Measurements from ENCODE around the gene GALNT3.

GRCh38 chr2:165720511-165720910 is 73.5 kb downstream of the GALNT3 start:
- TF ChIP-seq POLR2A (IDR thresholded peaks at IDR 0.05; ENCODE audit: control extremely low read depth in 1 of 2, low read depth in 2 of 2, low read length in 2 of 2) (no peak), CTCF (IDR thresholded peaks at IDR 0.05; ENCODE audit: control extremely low read depth in 1 of 3, insufficient read depth in 1 of 3, low read depth in 1 of 3, low read length in 3 of 3) (no peak), EZH2 (IDR thresholded peaks at IDR 0.05; ENCODE audit: low read depth, low read length, severe bottlenecking) (no peak), E2F6 (IDR thresholded peaks at IDR 0.05) (no peak), CEBPB (IDR thresholded peaks at IDR 0.05; ENCODE audit: low read depth, low read length) (no peak), TCF12 (IDR thresholded peaks at IDR 0.05; ENCODE audit: low read depth, low read length) (no peak), CHD2 (IDR thresholded peaks at IDR 0.05; ENCODE audit: low read length) (no peak), POLR2AphosphoS5 (IDR thresholded peaks at IDR 0.05; ENCODE audit: low read depth, low read length) (no peak), SIN3A (conservative IDR thresholded peaks at IDR 0.05 in 1 of 2, IDR thresholded peaks at IDR 0.05 in 1 of 2; ENCODE audit: low read depth in 1 of 2, low read length in 2 of 2) (no peak), MAX (IDR thresholded peaks at IDR 0.05) (no peak), GABPA (IDR thresholded peaks at IDR 0.05; ENCODE audit: borderline replicate concordance, insufficient read depth, low read length) (no peak)
